Activated B cell treated with CpG ODN at 0.5 μM for 24 hours (primary cell): ENCODE data around the gene S100Z. TPM values are rescaled to one million over a fixed set of nuclear protein-coding genes. Genes with fewer than 3 reads are reported as not detected.

Source experiments
- ATAC-seq: fragments of 200-7000 bp; cut with Tn5 transposase; one replicate; pipeline ENCODE4 v1.10.0; 2021; ENCODE audit warnings: low read depth, mild to moderate bottlenecking, moderate library complexity
- CTCF ChIA-PET: fragments of 350-600 bp; sonication (Branson Sonifier 250); formaldehyde crosslinking; loops from one replicate; lab custom pipeline; 2021; ENCODE audit warnings: antibody characterized with exemption; lab: Charles Lee
- POLR2A ChIA-PET: fragments of 350-600 bp; sonication (Branson Sonifier 250); formaldehyde crosslinking; loops from one replicate; lab custom pipeline; 2021; ENCODE audit warnings: antibody characterized with exemption; lab: Charles Lee
- DNase-seq: peaks from one replicate; pipeline ENCODE4 v3.0.0; 2022
- H3K27ac Mint-ChIP-seq: one replicate; pipeline ENCODE4 v1.8.0; 2020; ENCODE audit warnings: mixed read lengths
- H3K27me3 Mint-ChIP-seq: one replicate; pipeline ENCODE4 v1.8.0; 2021; ENCODE audit warnings: mixed read lengths
- H3K36me3 Mint-ChIP-seq: one replicate; pipeline ENCODE4 v1.8.0; 2021; ENCODE audit warnings: low read depth, mixed read lengths
- H3K4me1 Mint-ChIP-seq: one replicate; pipeline ENCODE4 v1.8.0; 2021; ENCODE audit warnings: mixed read lengths
- H3K4me3 Mint-ChIP-seq: one replicate; pipeline ENCODE4 v1.8.0; 2020; ENCODE audit warnings: mild to moderate bottlenecking, mixed read lengths
- H3K9me3 Mint-ChIP-seq: one replicate; pipeline ENCODE4 v1.8.0; 2020; ENCODE audit warnings: mixed read lengths
- CTCF ChIP-seq: fragments of 200-600 bp; IDR thresholded peaks from one replicate; pipeline ENCODE4 v1.8.0; 2022; ENCODE audit warnings: antibody characterized with exemption, mild to moderate bottlenecking
- intact Hi-C: fragments of 100-400 bp; cut with micrococcal nuclease; formaldehyde crosslinking; loops from one replicate; pipeline ENCODE4 v1.15.1; 2024
- total RNA-seq: library from RNA; stranded (reverse); gene quantifications from 2 replicates; pipeline ENCODE4 v1.2.3, GENCODE V29; 2022

S100Z gene
- total RNA-seq, result 0.61 TPM in 1 of 2 replicates, not detected in the other

DNA sequence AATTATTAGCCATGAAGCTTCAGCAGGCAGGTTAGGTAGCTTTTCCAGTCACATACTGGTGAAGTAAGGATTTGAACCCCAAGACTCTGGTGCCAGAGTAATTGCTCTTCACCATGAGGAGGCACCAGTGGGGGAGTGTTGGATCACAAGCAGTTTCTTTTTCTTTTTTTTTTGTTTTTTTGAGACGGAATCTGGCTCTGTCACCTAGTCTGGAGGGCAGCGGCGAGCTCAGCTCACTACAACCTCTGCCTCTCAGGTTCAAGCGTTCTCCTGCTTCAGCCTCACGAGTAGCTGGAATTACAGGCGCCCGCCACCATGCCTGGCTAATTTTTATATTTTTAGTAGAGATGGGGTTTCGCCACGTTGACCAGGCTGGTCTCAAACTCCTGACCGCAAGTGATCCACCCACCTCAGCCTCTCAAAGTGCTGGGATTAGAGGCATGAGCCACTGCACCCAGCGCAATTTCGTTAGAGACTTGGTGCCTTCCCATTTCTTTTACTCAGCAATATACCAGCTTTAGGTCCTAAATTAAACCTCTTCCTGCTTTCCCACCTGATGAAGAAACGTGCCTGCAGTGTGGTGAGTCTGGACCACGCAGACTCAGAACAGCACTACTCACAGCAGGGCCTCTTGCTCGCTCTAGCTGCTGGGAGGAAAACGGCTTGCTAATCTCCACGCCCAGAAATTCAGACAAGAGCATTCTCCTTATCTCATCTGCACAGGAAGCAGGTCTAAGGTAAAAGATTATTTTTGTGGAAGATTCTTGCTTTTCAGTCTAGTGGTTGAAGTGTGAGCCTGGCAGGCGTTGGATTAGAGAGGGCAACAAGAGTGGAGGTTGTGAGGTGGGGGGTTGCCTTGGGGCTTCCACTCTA, at the start of gene S100Z:
S100Z (plus strand) TSS at position 596 of the 873 bp plus-strand sequence. CDS start 25,346 bp downstream, outside the sequence.
- CTCF ChIA-PET, result no interaction called here
- Mint-ChIP-seq H3K9me3 (no peaks in the 10 kb centered on the region), H3K4me3 (no peak within 1 kb of the TSS), H3K27ac (no peak within 1 kb of the TSS), H3K36me3 (no peaks in the 10 kb centered on the region), H3K27me3 (peaks cover 2% of the 10 kb centered on the region), H3K4me1 (peaks cover 21% of the 10 kb centered on the region)
- no peak for ATAC-seq
- DNase-seq, result no peak
- POLR2A ChIA-PET, result no interaction called here
- intact Hi-C loops, result no loop called here
- TF ChIP-seq CTCF, result no peak

GRCh38 chr5:76800579-76800978, 49.2 kb upstream of the S100Z start:
- Mint-ChIP-seq H3K27ac (no peak overlapping the region), H3K9me3 (no peaks in the 10 kb centered on the region), H3K4me3 (no peak overlapping the region), H3K27me3 (peaks cover 11% of the 10 kb centered on the region), H3K4me1 (no peaks in the 10 kb centered on the region), H3K36me3 (no peaks in the 10 kb centered on the region)
- CTCF ChIA-PET, result no interaction called here
- TF ChIP-seq CTCF, result no peak
- POLR2A ChIA-PET, result no interaction called here
- ATAC-seq, result no peak
- intact Hi-C loops, result no loop called here
- DNase-seq, result no peak

GRCh38 chr5:76801159-76801802, 48.5 kb upstream of the S100Z start:
- peaks cover 14% of the 10 kb centered on the region for H3K27me3 Mint-ChIP-seq
- no peak for ATAC-seq
- ChIA-PET CTCF (no interaction called here), POLR2A (no interaction called here)
- no peak for TF ChIP-seq CTCF
- H3K36me3 Mint-ChIP-seq, result no peaks in the 10 kb centered on the region
- no peaks in the 10 kb centered on the region for H3K9me3 Mint-ChIP-seq
- no peak for DNase-seq
- H3K4me1 Mint-ChIP-seq, result no peaks in the 10 kb centered on the region
- H3K27ac Mint-ChIP-seq, result no peak overlapping the region
- no peak overlapping the region for H3K4me3 Mint-ChIP-seq
- intact Hi-C loops, result no loop called here

DNA sequence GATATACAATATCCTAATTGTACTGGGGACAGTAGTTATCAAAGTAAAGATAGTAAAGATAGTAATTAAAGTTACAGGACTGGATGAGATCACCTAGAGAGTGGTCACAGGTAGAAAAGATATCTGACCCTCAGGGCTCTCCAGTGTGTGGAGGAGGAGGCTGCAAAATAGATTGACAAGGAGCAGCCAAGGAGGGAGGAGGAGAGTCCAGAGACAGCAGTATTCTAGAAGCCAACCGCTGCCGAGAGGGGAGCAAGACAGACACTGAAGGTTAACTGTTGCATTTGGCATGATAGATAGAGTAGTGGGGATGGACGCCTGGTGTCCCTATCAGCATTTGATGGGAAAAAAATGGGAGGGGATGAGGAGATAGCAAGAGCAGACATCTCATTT, 48.0 kb upstream of the S100Z start:
- no peaks in the 10 kb centered on the region for H3K9me3 Mint-ChIP-seq
- CTCF ChIA-PET, result no interaction called here
- intact Hi-C loops, result no loop called here
- no peak for DNase-seq
- no peaks in the 10 kb centered on the region for H3K4me1 Mint-ChIP-seq
- H3K27ac Mint-ChIP-seq, result no peak overlapping the region
- H3K4me3 Mint-ChIP-seq, result no peak overlapping the region
- H3K36me3 Mint-ChIP-seq, result no peaks in the 10 kb centered on the region
- ATAC-seq, result no peak
- no peak for TF ChIP-seq CTCF
- POLR2A ChIA-PET, result no interaction called here
- H3K27me3 Mint-ChIP-seq, result peaks cover 14% of the 10 kb centered on the region

DNA sequence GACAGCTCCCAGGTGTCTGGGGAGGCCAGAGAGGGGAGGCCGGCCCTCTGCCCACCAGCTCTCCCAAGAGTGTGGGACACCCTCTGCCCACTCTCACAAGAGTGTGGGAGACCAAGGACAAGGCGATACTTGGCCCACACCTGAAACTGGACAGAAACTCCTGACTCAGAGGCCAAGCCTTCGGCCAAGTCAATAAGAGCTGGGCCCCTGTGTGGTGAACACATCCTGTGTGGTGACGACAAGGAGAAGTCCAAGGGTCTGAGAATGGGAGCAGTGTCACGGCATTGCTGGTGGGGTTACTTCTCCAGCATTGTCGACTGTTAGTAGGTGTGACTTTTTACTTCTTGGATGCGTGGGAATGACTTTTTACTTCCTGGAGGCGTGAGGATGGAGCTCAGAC, 45.5 kb upstream of the S100Z start:
- Mint-ChIP-seq H3K27me3 (peaks cover 16% of the 10 kb centered on the region), H3K27ac (no peak overlapping the region), H3K9me3 (no peaks in the 10 kb centered on the region), H3K36me3 (no peaks in the 10 kb centered on the region), H3K4me3 (no peak overlapping the region), H3K4me1 (no peaks in the 10 kb centered on the region)
- CTCF ChIA-PET, result no interaction called here
- intact Hi-C loops, result no loop called here
- ATAC-seq (no peak), DNase-seq (no peak)
- POLR2A ChIA-PET, result no interaction called here
- TF ChIP-seq CTCF, result no peak
